GM12872 (cell line): ENCODE results near the gene ADGRB3.

Experiments used
- TF ChIP-seq, protein P1 (sequence below): IDR thresholded peaks from 3 replicates; pipeline ENCODE4 v1.5.1; 2011; ENCODE audit warnings: low read depth, mild to moderate bottlenecking, low read length, moderate library complexity; ENCODE audit not compliant: insufficient read depth

Gene ADGRB3

DNA sequence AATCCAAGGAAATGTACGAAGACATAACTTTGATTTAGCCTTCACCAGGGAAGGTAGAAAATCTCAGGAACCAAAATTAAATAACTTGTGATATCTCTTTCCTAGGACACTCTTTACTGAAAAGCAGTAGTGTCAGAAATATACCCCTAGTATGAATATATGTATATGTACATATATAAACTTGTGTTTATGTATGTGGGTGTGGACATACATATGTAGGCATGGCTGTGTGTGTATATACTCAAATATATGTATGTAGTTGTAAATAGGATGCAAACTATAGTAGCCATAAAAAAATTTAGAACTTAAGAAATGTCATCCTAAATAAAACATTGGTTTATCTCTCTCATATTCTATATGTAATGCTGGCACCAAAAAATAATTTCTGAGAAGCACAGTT is 500.8 kb downstream of the ADGRB3 start:
- TF ChIP-seq, protein P1, sequence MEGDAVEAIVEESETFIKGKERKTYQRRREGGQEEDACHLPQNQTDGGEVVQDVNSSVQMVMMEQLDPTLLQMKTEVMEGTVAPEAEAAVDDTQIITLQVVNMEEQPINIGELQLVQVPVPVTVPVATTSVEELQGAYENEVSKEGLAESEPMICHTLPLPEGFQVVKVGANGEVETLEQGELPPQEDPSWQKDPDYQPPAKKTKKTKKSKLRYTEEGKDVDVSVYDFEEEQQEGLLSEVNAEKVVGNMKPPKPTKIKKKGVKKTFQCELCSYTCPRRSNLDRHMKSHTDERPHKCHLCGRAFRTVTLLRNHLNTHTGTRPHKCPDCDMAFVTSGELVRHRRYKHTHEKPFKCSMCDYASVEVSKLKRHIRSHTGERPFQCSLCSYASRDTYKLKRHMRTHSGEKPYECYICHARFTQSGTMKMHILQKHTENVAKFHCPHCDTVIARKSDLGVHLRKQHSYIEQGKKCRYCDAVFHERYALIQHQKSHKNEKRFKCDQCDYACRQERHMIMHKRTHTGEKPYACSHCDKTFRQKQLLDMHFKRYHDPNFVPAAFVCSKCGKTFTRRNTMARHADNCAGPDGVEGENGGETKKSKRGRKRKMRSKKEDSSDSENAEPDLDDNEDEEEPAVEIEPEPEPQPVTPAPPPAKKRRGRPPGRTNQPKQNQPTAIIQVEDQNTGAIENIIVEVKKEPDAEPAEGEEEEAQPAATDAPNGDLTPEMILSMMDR: no peak

DNA sequence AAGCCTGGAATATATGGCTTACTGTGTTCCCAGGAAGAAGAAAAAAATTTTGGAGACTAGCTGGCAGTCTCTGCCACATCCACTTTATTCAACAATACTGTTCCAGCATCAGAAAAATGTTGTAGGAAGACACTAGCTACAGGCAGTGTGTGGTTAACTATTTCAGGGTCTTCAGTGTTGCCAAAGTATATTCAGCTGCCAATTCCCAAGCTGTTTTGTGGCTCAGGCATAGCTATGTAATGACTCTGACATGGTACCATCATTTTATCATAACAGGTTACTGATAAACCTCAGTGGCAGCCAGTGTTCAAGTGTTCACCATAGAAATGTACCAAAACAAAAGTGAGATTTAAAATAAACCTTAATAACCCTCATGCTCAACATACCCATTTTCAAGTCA is 503.1 kb downstream of the ADGRB3 start:
- TF ChIP-seq, protein P1: no peak

DNA sequence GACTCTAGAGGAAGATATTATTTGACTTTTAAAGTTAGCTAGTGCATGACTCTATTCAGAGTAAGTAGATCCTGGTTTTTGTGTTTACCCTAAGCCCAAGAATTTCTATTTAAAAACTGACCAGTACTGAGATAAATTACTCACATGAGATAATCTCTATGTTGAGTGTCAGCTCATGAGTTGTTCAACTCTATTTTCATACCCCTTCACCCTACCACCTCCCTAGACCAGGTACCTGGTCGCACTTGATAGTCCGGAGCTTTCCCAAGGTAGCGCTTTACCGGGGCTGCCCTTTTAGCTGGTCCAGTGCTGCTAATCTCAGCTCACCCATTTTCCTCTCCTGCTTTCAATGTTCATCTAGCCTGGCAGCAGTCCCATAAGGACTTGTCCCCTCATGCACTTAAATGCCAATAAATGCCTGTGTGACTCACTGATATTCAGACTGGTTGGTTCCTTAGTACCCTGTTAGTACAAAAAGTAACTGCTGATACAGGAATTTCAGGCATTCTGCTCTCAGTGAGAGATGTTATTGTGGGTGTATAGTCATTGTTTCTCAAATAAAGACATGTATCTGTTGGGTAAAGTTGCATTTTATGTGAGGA is 503.9 kb downstream of the ADGRB3 start:
- TF ChIP-seq, protein P1: no peak

DNA sequence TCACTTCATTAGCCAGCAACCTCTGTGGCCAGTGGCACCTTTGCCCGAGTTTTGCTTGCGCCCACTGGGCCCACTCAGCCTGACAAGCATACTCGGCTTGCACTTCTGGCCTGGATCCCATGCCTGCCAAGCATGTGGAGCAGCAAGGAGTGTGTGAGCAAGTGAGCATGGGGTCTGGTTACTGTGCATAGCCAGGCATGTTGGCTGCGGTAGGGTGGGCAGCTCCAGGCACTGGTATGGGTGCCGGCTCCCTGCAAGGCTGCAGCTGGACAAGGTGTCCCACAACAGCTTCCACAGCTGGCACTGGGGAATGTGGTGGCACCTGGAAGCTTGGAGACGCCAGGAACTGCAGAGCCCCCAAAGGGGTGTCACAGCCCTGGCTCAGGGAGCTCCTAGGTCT is 510.0 kb downstream of the ADGRB3 start:
- TF ChIP-seq, protein P1: no peak

DNA sequence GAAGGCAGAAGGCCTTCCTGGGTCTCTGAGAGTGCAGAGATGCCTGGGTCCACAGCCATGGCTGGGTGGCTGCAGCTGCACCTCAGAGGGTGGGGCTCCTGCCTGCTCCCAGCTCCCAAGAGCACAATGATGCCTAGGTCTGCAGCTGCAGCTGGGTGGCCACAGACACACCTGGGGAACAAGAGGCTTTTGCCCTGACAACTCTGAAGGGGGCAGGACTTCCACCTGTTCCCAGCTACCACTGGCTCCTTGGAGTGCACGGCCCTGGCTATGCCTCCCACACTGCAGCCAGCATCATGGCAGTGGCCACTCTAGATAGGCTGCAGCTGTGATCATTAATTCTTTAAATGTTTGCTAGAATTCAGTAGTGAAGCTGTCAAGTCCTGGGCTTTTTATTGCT is 511.3 kb downstream of the ADGRB3 start:
- TF ChIP-seq, protein P1: no peak

DNA sequence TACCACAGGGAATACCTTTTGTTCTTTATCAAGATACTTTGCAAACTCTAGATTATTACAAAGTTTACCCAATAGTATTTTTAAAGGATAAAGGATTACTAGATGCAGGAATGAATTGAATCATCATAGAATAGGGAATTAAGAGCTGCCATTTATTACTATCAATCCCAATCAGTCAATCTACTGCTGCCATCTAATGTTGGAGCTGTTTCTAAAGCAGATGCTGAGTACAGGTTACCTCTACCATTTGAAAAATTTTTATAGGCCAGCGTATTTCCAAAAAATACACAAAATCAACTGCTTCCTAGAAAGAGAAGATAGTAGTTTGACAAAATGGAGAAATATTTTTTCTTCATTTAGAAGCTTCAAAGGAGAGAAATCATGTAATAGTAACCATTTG is 520.4 kb downstream of the ADGRB3 start:
- TF ChIP-seq, protein P1: no peak

DNA sequence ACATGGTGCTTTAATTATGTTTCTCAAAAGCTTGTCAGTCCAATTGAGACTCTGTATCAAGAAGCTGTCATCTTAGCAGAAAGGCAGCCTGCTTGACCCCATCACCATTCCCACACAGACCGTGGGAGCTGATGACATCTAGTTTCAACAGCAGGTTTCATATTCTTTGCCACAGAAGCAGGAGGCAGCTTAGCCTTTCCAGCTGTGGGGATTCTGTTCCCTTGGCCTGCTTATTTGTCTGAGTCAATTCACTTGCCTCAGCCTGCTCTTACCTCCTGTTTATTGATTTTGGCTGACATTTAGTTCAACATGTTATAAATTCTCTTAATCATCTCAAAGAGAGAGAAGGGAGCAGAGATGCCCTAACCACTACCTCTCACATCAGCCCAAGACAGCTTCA is 527.7 kb downstream of the ADGRB3 start:
- TF ChIP-seq, protein P1: no peak
